IPS-18a (cell line): ENCODE measurements around the gene WNT7A.

Experiments
- H3K27ac ChIP-seq: one replicate; pipeline ENCODE4 v1.5.1; 2013; ENCODE audit warnings: low read length
- H3K27me3 ChIP-seq: one replicate; pipeline ENCODE4 v1.6.1; 2013; ENCODE audit warnings: mild to moderate bottlenecking, low read length; ENCODE audit not compliant: control insufficient read depth, insufficient read depth
- H3K36me3 ChIP-seq: one replicate; pipeline ENCODE4 v1.6.1; 2013; ENCODE audit warnings: low read depth, low read length; ENCODE audit not compliant: control insufficient read depth
- H3K4me1 ChIP-seq: one replicate; pipeline ENCODE4 v1.6.1; 2013; ENCODE audit warnings: low read depth, low read length; ENCODE audit not compliant: control insufficient read depth
- H3K4me3 ChIP-seq: one replicate; pipeline ENCODE4 v1.5.1; 2013; ENCODE audit warnings: low read length
- H3K9ac ChIP-seq: one replicate; pipeline ENCODE4 v1.6.1; 2013; ENCODE audit warnings: mild to moderate bottlenecking, low read length, moderate library complexity
- H3K9me3 ChIP-seq: one replicate; pipeline ENCODE4 v1.6.1; 2013; ENCODE audit warnings: low read depth, low read length; ENCODE audit not compliant: control insufficient read depth

The WNT7A gene

GRCh38 chr3:13829311-13829710, 50.6 kb downstream of the WNT7A start:
- H3K9ac ChIP-seq, result no peak overlapping the region
- no peak overlapping the region for H3K4me3 ChIP-seq
- no peaks in the 10 kb centered on the region for H3K9me3 ChIP-seq
- no peaks in the 10 kb centered on the region for H3K36me3 ChIP-seq
- no peak overlapping the region for H3K27ac ChIP-seq
- H3K4me1 ChIP-seq, result no peaks in the 10 kb centered on the region
- no peaks in the 10 kb centered on the region for H3K27me3 ChIP-seq

- no peaks in the 10 kb centered on the region for H3K36me3 ChIP-seq
- H3K4me3 ChIP-seq, result no peak overlapping the region
- H3K27ac ChIP-seq, result no peak overlapping the region
These were observed 51.2 kb downstream of the WNT7A start for GRCh38 chr3:13828501-13829265.

GRCh38 chr3:13827699-13828098, 52.2 kb downstream of the WNT7A start:
- no peak overlapping the region for H3K27ac ChIP-seq
- H3K9me3 ChIP-seq, result no peaks in the 10 kb centered on the region
- no peak overlapping the region for H3K9ac ChIP-seq
- no peaks in the 10 kb centered on the region for H3K36me3 ChIP-seq
- no peaks in the 10 kb centered on the region for H3K27me3 ChIP-seq
- H3K4me1 ChIP-seq, result no peaks in the 10 kb centered on the region
- no peak overlapping the region for H3K4me3 ChIP-seq

More at GRCh38 chr3:13828501-13829265, 51.2 kb downstream of the WNT7A start:
- H3K9me3 ChIP-seq, result no peaks in the 10 kb centered on the region
- H3K27me3 ChIP-seq, result no peaks in the 10 kb centered on the region
- no peaks in the 10 kb centered on the region for H3K4me1 ChIP-seq
- no peak overlapping the region for H3K9ac ChIP-seq

- Histone ChIP-seq H3K27ac (no peak overlapping the region), H3K9ac (no peak overlapping the region), H3K4me1 (no peaks in the 10 kb centered on the region), H3K36me3 (no peaks in the 10 kb centered on the region), H3K4me3 (no peak overlapping the region), H3K27me3 (no peaks in the 10 kb centered on the region), H3K9me3 (no peaks in the 10 kb centered on the region)
These were observed 52.6 kb downstream of the WNT7A start for GRCh38 chr3:13827256-13827655.

GRCh38 chr3:13826672-13827071, 53.2 kb downstream of the WNT7A start:
- H3K36me3 ChIP-seq, result no peaks in the 10 kb centered on the region
- no peaks in the 10 kb centered on the region for H3K4me1 ChIP-seq
- no peaks in the 10 kb centered on the region for H3K27me3 ChIP-seq
- H3K4me3 ChIP-seq, result no peak overlapping the region
- no peaks in the 10 kb centered on the region for H3K9me3 ChIP-seq
- H3K9ac ChIP-seq, result no peak overlapping the region
- H3K27ac ChIP-seq, result no peak overlapping the region

- Histone ChIP-seq H3K9me3 (no peaks in the 10 kb centered on the region), H3K27me3 (no peaks in the 10 kb centered on the region), H3K4me1 (no peaks in the 10 kb centered on the region), H3K9ac (no peak overlapping the region), H3K4me3 (no peak overlapping the region), H3K27ac (no peak overlapping the region), H3K36me3 (no peaks in the 10 kb centered on the region)
These were observed 54.0 kb downstream of the WNT7A start for GRCh38 chr3:13825821-13826220.

- Histone ChIP-seq H3K36me3 (no peaks in the 10 kb centered on the region), H3K9ac (no peak overlapping the region), H3K9me3 (no peaks in the 10 kb centered on the region), H3K4me1 (no peaks in the 10 kb centered on the region), H3K4me3 (no peak overlapping the region), H3K27me3 (no peaks in the 10 kb centered on the region), H3K27ac (no peak overlapping the region)
These were observed 54.6 kb downstream of the WNT7A start for GRCh38 chr3:13825311-13825579.

- Histone ChIP-seq H3K27ac (no peak overlapping the region), H3K9me3 (no peaks in the 10 kb centered on the region), H3K36me3 (no peaks in the 10 kb centered on the region), H3K4me3 (no peak overlapping the region), H3K27me3 (no peaks in the 10 kb centered on the region), H3K9ac (no peak overlapping the region), H3K4me1 (no peaks in the 10 kb centered on the region)
These were observed 55.2 kb downstream of the WNT7A start for GRCh38 chr3:13824521-13825310.

GRCh38 chr3:13823692-13824091, 56.2 kb downstream of the WNT7A start:
- Histone ChIP-seq H3K27ac (no peak overlapping the region), H3K9me3 (no peaks in the 10 kb centered on the region), H3K4me1 (no peaks in the 10 kb centered on the region), H3K9ac (no peak overlapping the region), H3K4me3 (no peak overlapping the region), H3K36me3 (no peaks in the 10 kb centered on the region), H3K27me3 (no peaks in the 10 kb centered on the region)

- Histone ChIP-seq H3K4me1 (no peaks in the 10 kb centered on the region), H3K27ac (no peak overlapping the region), H3K36me3 (no peaks in the 10 kb centered on the region), H3K9ac (no peak overlapping the region), H3K27me3 (no peaks in the 10 kb centered on the region), H3K9me3 (no peaks in the 10 kb centered on the region), H3K4me3 (no peak overlapping the region)
These were observed 56.8 kb downstream of the WNT7A start for GRCh38 chr3:13822871-13823585.

- Histone ChIP-seq H3K36me3 (no peaks in the 10 kb centered on the region), H3K27me3 (no peaks in the 10 kb centered on the region), H3K4me1 (no peaks in the 10 kb centered on the region), H3K9me3 (no peaks in the 10 kb centered on the region), H3K27ac (no peak overlapping the region), H3K4me3 (no peak overlapping the region), H3K9ac (no peak overlapping the region)
These were observed 57.8 kb downstream of the WNT7A start for GRCh38 chr3:13822042-13822441.
